TTC549 (cell line): ENCODE results near the gene MPPED1.

Source experiments
- FAIRE-seq: peaks from 2 replicates; lab custom pipeline; 2012; peaks lifted over from hg19 to GRCh38; lab: Jason Lieb, UNC

The MPPED1 gene

GRCh38 chr22:43448048-43448447 is 36.2 kb downstream of the MPPED1 start:
- FAIRE-seq: no peak

GRCh38 chr22:43449205-43449830 is 37.5 kb downstream of the MPPED1 start:
- no peak for FAIRE-seq

DNA sequence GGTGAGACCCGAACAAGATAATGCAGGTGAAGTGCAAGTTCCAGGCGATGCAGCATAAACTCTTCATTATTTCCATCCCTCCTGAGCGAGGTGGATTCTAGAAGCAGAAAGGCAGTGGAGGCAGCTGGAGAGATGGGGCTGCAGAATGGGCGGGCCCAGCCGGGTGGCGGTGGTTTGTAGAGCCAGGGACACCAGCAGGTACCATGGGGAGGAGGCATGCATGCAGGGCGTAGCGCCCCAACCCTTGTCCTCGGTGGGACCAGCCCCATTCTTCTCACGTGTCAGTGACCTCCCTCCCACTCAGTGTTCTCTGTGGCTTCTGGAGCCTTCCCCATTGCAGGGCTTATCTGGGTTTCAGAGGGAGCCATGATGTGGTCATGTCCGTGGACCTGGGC is 38.0 kb downstream of the MPPED1 start:
- no peak for FAIRE-seq

DNA sequence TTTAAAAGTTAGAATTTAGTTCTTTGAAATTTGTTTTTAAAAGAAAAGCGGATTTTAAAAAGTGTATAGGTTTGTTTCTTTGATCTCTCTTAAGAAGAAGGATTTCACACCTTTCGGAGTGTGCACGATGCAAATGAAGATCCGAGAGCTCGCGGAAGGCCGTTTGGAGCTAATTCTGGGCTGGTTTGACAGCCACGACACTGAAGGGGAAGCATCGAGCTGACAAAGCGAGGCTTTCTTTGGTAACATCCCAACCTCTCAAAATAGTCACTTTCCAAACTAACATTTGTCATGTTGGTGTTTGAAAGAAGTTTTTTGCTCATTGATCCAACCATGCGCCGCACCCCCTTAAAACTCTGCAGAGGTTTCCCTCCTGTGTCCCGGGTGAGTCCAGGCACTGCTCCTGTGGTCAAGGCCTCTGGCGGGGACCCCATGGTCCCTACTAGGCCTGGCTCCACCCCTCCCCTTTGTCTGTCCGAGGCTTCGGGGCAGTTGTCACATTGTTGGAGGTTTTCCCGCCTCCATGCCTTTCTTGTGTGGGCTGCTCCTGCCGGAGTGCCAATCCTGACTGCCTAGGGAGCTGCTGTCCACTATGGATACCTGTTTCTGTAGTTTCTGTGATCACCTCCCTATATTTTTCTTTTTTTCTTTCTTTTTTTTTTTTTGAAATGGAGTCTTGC is 39.7 kb downstream of the MPPED1 start:
- no peak for FAIRE-seq

GRCh38 chr22:43455846-43456245 is 44.0 kb downstream of the MPPED1 start:
- FAIRE-seq: no peak

DNA sequence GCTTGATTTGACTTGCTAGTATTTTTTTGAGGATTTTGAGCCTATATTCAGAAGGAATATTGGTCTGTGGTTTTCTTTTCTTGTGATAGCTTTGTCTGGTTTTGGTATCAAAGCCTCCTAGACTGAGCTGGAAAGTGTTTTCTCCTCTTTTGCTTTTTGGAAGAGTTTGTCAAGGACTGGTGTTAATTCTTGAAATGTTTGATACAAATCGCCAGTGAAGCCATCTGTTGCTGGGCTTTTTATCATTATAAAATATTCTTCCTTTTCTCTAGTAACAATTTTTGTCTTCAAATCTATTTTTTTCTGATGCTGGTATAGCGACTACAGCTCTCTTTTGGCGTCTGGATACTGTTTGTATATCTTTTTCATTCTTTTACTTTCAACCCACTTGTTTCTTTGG is 45.2 kb downstream of the MPPED1 start:
- FAIRE-seq: no peak

DNA sequence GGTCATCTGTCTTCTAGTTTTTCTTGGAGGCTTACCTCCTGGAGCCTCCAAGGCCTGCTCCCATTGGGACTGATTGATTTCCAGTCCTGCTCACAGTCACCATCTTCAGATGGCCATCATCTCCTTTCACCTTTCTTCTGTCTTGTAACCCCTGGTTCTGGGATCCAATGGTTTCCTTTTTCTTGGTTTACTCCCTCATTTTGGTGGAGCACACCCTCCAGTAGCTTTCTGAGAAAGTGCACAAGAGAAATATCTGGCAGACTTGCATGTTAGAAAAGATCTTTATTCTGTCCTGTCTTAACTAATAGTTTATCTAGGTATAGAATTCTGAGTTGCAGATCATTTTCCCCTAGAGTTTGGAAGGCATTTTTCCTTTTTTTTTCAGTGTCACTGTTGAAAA is 50.9 kb downstream of the MPPED1 start:
- FAIRE-seq: no peak

DNA sequence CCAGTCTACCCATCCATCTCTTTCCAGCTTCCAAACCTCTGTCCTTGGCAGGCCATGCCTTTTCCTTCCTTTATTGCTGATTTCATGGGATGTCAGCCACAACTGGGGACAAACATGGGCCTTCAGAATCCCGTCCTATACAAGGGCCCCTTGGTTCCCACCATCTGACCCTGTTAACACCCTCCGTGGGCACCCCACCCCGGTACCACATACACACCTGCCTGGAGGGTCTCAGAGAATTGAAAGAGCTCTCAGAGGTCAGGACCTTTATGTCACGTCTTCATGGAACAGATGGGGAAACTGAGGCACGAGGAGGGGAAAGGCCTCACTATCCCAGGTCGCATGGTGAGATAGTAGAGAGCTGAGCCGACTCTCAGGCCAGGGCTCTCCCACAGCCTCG is 53.0 kb downstream of the MPPED1 start:
- FAIRE-seq: no peak

DNA sequence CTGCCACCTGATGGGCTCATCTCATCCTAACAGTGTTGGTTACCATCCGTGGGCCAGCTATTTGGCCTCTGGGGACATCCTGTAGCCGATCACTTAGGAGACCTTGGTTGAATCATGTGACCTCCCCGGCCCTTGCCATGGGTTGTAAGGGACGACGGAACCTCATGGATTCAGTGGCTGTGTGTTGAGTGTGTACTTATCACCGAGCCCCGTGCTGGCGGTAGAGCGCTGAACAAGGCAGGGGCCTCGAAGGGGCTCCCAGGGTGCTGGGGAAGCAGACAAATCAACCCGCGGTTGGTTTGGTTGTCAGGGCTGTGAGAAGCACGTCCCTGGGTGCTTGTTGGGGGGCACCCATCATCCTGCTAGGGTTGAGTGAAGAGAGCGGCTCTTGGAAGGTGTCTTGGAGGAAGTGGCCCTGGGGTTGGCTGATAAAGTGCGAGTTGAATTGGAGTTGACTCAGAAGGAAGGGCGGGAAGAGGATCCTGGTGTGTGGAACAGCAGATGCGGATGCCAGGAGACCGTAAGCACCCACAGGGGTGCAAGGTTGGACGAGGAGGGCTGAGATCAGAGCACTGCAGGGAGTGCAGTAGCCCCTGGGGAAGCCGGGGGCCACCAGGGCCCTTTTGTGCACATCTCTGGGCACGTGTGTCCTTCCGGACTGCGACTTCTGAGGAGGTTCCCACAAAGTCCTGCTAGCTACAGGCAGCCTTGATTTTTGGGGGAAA is 53.6 kb downstream of the MPPED1 start:
- no peak for FAIRE-seq

DNA sequence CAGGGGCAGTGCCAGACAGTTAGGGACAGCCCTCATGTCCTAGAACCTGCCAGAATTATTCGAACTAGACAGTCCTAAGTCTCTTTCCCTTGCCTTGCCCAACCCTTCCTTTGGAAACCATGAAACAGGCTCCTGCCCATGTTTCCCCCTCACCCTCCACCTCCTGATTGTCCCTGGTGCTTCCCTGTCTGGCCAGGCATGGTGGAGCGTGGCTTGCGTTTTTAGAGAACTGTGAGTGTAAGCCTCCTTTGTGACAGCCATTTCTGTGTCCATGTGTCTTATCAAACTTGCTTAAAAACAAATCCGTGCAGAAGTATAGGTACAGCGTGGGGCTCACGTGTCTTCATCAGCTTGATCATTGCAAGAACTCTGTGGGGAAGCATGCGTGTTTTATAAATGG is 54.9 kb downstream of the MPPED1 start:
- no peak for FAIRE-seq

GRCh38 chr22:43467216-43467940 is 55.6 kb downstream of the MPPED1 start:
- no peak for FAIRE-seq

GRCh38 chr22:43470253-43470652 is 58.4 kb downstream of the MPPED1 start:
- FAIRE-seq: no peak

GRCh38 chr22:43470941-43471585 is 59.2 kb downstream of the MPPED1 start:
- no peak for FAIRE-seq

GRCh38 chr22:43471606-43472135 is 59.9 kb downstream of the MPPED1 start:
- FAIRE-seq: no peak

DNA sequence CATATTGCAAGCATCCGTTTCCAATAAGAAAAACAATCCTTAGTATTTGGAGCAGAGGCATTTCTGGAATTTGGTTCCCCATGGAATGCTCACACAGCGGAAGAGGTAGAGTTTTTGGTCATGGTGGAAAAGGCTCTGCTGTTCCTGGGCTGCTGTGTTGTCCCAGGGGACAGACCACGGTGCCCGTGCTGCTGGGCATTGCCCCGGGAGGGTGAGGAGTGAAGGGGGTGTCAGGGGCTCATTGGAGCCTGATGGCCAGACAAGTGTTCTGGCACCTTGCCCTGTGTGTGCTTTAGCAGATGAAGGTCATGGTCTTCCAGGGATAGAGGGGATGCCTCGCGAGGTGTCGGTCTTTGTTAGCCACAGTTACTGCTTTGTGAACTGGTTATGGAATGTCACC is 61.2 kb downstream of the MPPED1 start:
- no peak for FAIRE-seq

- FAIRE-seq: no peak
These were observed 61.6 kb downstream of the MPPED1 start for GRCh38 chr22:43473441-43473840.

DNA sequence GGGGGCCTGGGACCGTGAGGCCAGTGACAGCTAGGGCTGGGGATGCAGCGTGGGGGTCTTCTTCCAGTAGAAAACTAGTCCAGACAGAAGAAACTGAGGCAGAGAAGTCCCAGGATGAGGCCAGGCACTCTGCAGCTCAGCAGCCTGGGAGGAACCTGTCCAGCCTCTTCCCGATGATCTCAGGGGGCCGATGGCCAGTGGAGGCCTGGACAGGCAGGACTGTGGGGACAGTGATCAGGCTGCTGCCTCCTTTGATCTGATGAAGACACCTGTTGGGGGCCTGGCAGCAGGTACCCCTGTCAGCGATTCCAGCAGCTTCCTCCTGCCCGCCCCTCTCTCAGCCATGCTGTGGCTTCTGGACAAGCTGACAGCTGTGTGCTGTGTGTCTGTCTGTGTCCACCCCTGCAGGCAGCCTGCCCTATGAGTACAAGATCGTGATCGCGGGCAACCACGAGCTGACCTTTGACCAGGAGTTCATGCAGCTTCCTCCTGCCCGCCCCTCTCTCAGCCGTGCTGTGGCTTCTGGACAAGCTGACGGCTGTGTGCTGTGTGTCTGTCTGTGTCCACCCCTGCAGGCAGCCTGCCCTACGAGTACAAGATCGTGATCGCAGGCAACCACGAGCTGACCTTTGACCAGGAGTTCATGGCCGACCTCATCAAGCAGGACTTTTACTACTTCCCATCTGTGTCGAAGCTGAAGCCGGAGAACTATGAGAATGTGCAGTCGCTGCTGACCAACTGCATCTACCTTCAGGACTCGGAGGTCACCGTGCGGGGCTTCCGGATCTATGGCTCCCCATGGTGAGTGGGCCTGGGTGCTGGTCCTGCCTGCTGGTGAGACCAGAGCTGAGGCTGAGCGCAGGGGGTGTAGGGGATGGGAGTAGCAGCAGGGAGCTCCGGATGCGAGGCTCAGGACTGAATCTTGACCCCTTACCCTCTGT is 62.6 kb downstream of the MPPED1 start:
- FAIRE-seq: no peak

- FAIRE-seq: no peak
These were observed 63.8 kb downstream of the MPPED1 start for GRCh38 chr22:43475549-43476076.

DNA sequence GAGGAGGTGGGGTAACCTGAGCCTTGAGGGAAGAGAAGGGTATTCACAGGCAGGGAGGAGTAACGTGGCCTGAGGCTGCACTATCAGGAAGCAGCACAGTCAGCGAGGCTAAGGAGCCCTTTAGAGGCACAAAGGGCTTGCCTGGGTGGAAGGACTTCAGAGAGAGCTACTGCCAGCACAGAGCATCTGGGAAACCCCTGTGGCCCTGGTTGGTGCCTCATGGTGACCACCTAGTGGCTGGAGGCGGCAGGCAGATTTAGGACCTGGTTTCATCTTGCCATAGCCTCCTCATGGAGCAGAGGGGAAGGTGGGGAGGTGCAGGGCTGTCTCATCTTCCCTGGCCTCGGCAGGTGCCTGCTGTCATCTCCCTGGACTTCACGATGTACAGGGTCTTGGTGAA is 64.5 kb downstream of the MPPED1 start:
- no peak for FAIRE-seq
